Stimulated activated CD8-positive, alpha-beta memory T cell treated with anti-CD3 and anti-CD28 coated beads, Interleukin-12 subunit alpha, Interleukin-12 subunit beta, amount 100 ng/mL, for 24 hours (primary cell): ENCODE measurements around the gene RAB34.

ENCODE experiments used
- DNase-seq: peaks from one replicate; pipeline ENCODE4 v3.0.0-alpha.2; 2020; ENCODE audit errors: extremely low read depth

Gene RAB34

GRCh38 chr17:28684963-28685362 is 32.7 kb downstream of the RAB34 start:
- no peak for DNase-seq

GRCh38 chr17:28682655-28683054 is 35.0 kb downstream of the RAB34 start:
- no peak for DNase-seq

- no peak for DNase-seq
Measured at GRCh38 chr17:28675980-28676379, 41.7 kb downstream of the RAB34 start.

GRCh38 chr17:28675490-28675889 is 42.2 kb downstream of the RAB34 start:
- DNase-seq, result no peak

GRCh38 chr17:28669918-28670317 is 47.8 kb downstream of the RAB34 start:
- DNase-seq, result no peak

GRCh38 chr17:28667870-28668269 is 49.8 kb downstream of the RAB34 start:
- no peak for DNase-seq

- no peak for DNase-seq
Measured at GRCh38 chr17:28665994-28666393, 51.7 kb downstream of the RAB34 start.
